Hepatocyte (in vitro differentiated cells): ENCODE measurements around the gene NCOR2. TPM values are rescaled to one million over a fixed set of nuclear protein-coding genes. Genes with fewer than 3 reads are reported as not detected.

Source experiments
- DNase-seq: peaks from one replicate; pipeline ENCODE4 v3.0.0-alpha.2; 2016; ENCODE audit warnings: low spot score
- H2AFZ ChIP-seq: fragments of 200-600 bp; sonication (generic); 2 replicates; pipeline ENCODE4 v1.6.0; 2016; ENCODE audit warnings: antibody characterized with exemption, mild to moderate bottlenecking
- H3K27ac ChIP-seq: fragments of 200-600 bp; sonication (generic); 2 replicates; pipeline ENCODE4 v1.5.1; 2016; ENCODE audit warnings: mild to moderate bottlenecking
- H3K27me3 ChIP-seq: fragments of 200-600 bp; sonication (generic); 2 replicates; pipeline ENCODE4 v1.6.1; 2016
- H3K36me3 ChIP-seq: fragments of 200-600 bp; sonication (generic); replicated peaks from 2 replicates; pipeline ENCODE4 v1.5.1; 2016; ENCODE audit warnings: low read depth; ENCODE audit not compliant: insufficient read depth
- H3K4me1 ChIP-seq: fragments of 200-600 bp; sonication (generic); 2 replicates; pipeline ENCODE4 v1.5.1; 2016; ENCODE audit warnings: mild to moderate bottlenecking, moderate library complexity; ENCODE audit not compliant: insufficient read depth
- H3K4me2 ChIP-seq: fragments of 200-600 bp; sonication (generic); 2 replicates; pipeline ENCODE4 v1.6.0; 2016
- H3K4me3 ChIP-seq: fragments of 200-600 bp; sonication (generic); 2 replicates; pipeline ENCODE4 v1.5.1; 2016; ENCODE audit warnings: mild to moderate bottlenecking
- H3K79me2 ChIP-seq: fragments of 200-600 bp; sonication (generic); 2 replicates; pipeline ENCODE4 v1.6.0; 2017; ENCODE audit warnings: mild to moderate bottlenecking
- H3K9me2 ChIP-seq: fragments of 200-600 bp; sonication (generic); replicated peaks from 2 replicates; pipeline ENCODE4 v1.6.0; 2017; ENCODE audit warnings: mild to moderate bottlenecking; ENCODE audit not compliant: insufficient read depth
- H3K9me3 ChIP-seq: fragments of 200-600 bp; sonication (generic); 2 replicates; pipeline ENCODE4 v1.5.1; 2016; ENCODE audit warnings: low read depth, mild to moderate bottlenecking
- H4K20me1 ChIP-seq: fragments of 200-600 bp; sonication (generic); 2 replicates; pipeline ENCODE4 v1.6.0; 2016; ENCODE audit warnings: mild to moderate bottlenecking; ENCODE audit not compliant: insufficient read depth, poor library complexity, severe bottlenecking
- EZH2 ChIP-seq: fragments of 200-600 bp; sonication (generic); IDR thresholded peaks from 2 replicates; pipeline ENCODE4 v1.6.1; 2016; ENCODE audit warnings: antibody characterized with exemption, mild to moderate bottlenecking, borderline replicate concordance
- EZH2phosphoT487 ChIP-seq: fragments of 200-600 bp; sonication (generic); IDR thresholded peaks from one replicate; pipeline ENCODE4 v1.6.1; 2018; ENCODE audit warnings: antibody characterized with exemption, mild to moderate bottlenecking, low read depth, moderate library complexity; ENCODE audit not compliant: unreplicated experiment, severe bottlenecking
- WGBS: methylation state at CpG from one replicate; pipeline ENCODE4 v1.1.6; 2016; ENCODE audit warnings: low lambda C conversion rate; ENCODE audit errors: missing lambda C conversion rate; 5-methylcytosine and 5-hydroxymethylcytosine counted together
- polyA plus RNA-seq: library from polyadenylated mRNA; unstranded; fragments of >200 nt; fragmentation: Nextera tagmentation; extraction: Ambion mirVana; gene quantifications from 2 replicates; pipeline ENCODE4 v1.2.1, GENCODE V29; 2016
- total RNA-seq: library from RNA; depleted of rRNA; stranded (reverse); fragments of >200 nt; gene quantifications from 2 replicates; pipeline ENCODE4 v1.2.3, GENCODE V29; 2014
- TF ChIP-seq, protein P1 (sequence below): fragments of 200-600 bp; sonication (generic); IDR thresholded peaks from 2 replicates; pipeline ENCODE4 v1.5.1; 2016; ENCODE audit warnings: antibody characterized with exemption, mild to moderate bottlenecking; ENCODE audit not compliant: poor library complexity

The NCOR2 gene
- total and polyA plus RNA-seq, 2 experiments from 2014 or later: 40.3 to 121 TPM

DNA sequence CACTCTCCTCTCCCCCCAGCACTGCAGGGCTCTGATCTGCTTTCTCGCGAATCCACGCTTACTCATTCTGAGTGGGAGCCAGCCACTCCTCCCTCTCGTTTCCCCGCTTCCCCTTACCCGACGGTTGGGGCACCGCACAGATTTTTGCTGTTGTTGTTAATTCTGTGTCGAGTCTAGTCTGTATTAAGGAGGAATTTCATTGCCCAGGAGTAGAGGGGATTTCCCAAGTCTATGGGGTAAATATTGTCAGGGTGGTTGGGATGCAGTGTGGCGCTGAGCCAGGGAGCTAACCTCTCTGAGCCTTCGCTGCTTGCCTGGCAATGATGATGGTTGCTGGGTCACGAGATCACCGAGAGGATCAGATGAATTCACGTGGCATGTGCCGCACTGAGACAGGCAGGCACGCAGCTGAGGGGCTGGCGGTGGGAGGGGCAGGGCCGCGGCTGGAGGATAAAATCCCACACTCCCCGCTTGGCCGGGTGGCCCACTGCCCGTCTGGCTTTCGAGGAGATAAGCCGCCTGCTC, 18.5 kb downstream of the NCOR2 start:
- peaks cover 65% of the 10 kb centered on the region for H3K4me1 ChIP-seq
- 42% methylated on average over 24 of the region's 24 CpGs for WGBS
- H3K4me3 ChIP-seq: no peak overlapping the region
- peak; percentile 81 for DNase-seq
- peaks cover 96% of the 10 kb centered on the region for H4K20me1 ChIP-seq
- H3K9me3 ChIP-seq: no peaks in the 10 kb centered on the region
- no peaks in the 10 kb centered on the region for H3K27me3 ChIP-seq
- peak overlapping the region; percentile 64 for H3K4me2 ChIP-seq
- H3K36me3 ChIP-seq: no peaks in the 10 kb centered on the region
- H3K9me2 ChIP-seq: no peaks in the 10 kb centered on the region
- H2AFZ ChIP-seq: no peak overlapping the region
- H3K27ac ChIP-seq: peak overlapping the region; percentile 85
- TF ChIP-seq, protein P1, sequence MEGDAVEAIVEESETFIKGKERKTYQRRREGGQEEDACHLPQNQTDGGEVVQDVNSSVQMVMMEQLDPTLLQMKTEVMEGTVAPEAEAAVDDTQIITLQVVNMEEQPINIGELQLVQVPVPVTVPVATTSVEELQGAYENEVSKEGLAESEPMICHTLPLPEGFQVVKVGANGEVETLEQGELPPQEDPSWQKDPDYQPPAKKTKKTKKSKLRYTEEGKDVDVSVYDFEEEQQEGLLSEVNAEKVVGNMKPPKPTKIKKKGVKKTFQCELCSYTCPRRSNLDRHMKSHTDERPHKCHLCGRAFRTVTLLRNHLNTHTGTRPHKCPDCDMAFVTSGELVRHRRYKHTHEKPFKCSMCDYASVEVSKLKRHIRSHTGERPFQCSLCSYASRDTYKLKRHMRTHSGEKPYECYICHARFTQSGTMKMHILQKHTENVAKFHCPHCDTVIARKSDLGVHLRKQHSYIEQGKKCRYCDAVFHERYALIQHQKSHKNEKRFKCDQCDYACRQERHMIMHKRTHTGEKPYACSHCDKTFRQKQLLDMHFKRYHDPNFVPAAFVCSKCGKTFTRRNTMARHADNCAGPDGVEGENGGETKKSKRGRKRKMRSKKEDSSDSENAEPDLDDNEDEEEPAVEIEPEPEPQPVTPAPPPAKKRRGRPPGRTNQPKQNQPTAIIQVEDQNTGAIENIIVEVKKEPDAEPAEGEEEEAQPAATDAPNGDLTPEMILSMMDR: no peak
- TF ChIP-seq EZH2 (no peak), EZH2phosphoT487 (no peak)
- peaks cover 100% of the 10 kb centered on the region for H3K79me2 ChIP-seq

DNA sequence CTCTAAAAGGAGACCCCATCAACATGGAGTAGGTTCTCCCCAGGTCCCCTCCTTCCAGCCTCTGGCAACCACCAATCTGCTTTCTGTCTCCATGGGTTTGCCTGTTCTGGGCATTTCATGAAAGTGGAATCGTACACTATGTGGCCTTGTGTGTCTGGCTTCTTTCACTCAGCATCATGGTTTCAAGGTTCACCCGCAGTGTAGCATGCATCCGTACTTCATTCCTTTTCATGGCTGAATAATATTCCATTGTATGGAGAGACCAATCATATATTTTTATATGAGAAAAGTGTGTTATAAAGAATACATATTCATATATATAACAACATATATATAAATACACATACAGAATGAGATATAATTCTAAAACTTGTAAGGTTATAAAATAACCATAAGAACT, 19.8 kb downstream of the NCOR2 start:
- Histone ChIP-seq H3K9me2 (no peaks in the 10 kb centered on the region), H3K9me3 (no peaks in the 10 kb centered on the region), H3K4me1 (peaks cover 76% of the 10 kb centered on the region), H3K79me2 (peaks cover 100% of the 10 kb centered on the region), H2AFZ (no peak overlapping the region), H3K4me3 (no peak overlapping the region), H4K20me1 (peaks cover 96% of the 10 kb centered on the region), H3K27me3 (no peaks in the 10 kb centered on the region), H3K36me3 (no peaks in the 10 kb centered on the region), H3K27ac (no peak overlapping the region), H3K4me2 (no peak overlapping the region)
- 96% methylated on average over 3 of the region's 3 CpGs for WGBS
- TF ChIP-seq EZH2phosphoT487 (no peak), EZH2 (no peak)
- TF ChIP-seq, protein P1: no peak
- no peak for DNase-seq

DNA sequence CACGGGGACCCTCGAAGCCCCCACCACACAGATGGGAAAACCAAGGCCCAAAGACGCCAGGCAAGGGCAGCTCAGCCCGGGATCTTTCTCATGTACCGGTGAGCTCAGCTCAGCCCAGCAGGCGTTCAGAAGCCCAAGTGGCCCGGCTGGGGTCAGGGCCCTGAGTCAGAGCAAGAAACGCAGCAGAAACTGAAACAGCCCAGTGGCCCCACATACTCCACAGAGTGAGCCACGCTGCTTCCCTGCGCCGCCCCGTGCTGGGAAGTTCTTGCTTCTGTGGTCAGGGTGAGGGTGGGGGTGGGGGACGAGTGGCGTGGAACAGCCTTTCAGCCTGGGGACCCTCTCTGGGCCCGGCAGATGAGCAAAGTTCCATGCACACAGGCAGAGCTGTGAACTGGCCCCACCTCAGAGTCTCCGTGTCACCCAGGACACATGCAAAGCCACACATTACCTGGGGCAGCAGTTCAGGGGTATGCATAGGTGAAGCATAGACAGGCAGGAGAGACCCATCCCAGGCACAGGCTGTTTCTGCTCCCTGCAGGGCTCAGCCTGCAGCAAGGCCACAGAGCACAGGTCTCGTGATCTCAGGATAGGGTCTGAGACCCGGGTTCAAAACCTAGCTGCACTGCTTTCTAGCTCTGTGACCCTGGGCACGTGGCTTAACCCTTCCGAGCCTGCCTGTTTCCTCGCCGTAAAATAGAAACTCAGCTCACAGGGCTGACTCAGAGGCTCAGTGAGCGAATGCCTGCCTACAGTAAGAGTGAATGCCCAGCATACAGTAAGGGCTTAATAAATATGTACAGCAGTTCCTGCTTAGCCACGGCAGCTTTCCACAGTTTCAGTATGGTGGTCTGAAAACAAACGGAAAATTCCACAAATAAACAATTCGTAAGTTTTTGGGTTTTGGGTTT, 21.6 kb downstream of the NCOR2 start:
- Histone ChIP-seq H3K9me2 (no peaks in the 10 kb centered on the region), H3K79me2 (peaks cover 92% of the 10 kb centered on the region), H3K4me3 (no peak overlapping the region), H4K20me1 (peaks cover 90% of the 10 kb centered on the region), H3K27me3 (no peaks in the 10 kb centered on the region), H3K4me2 (no peak overlapping the region), H3K27ac (peak overlapping the region; percentile 53), H3K36me3 (no peaks in the 10 kb centered on the region), H3K9me3 (no peaks in the 10 kb centered on the region), H2AFZ (no peak overlapping the region), H3K4me1 (peaks cover 59% of the 10 kb centered on the region)
- 89% methylated on average over 23 of the region's 26 CpGs for WGBS
- no peak for TF ChIP-seq EZH2
- no peak for TF ChIP-seq EZH2phosphoT487
- TF ChIP-seq, protein P1: no peak
- DNase-seq: no peak
